K562 (cell line): ENCODE results near the gene BOLL. TPM values are rescaled to one million over a fixed set of nuclear protein-coding genes. Genes with fewer than 3 reads are reported as not detected.

Experiments
- FOXA3 ChIP-seq, 2 experiments: fragments of 450-650 bp in 1 of 2; sonication (generic) in 1 of 2; formaldehyde crosslinking; IDR thresholded peaks in 1 of 2; conservative IDR thresholded peaks in 1 of 2; 2 replicates each; pipeline versions ENCODE4 v1.4.0 to v1.8.0; 2020 to 2022; ENCODE audit warnings: mild to moderate bottlenecking in 2 of 2, missing genetic modification reagents in 1 of 2
- GABPA ChIP-seq: fragments of 200-800 bp; sonication (Bioruptor generic); conservative IDR thresholded peaks from 2 replicates; pipeline ENCODE4 v1.6.1; 2016; ENCODE audit warnings: low read depth, missing genetic modification characterization, missing compliant biosample characterization
- JUN ChIP-seq, 2 experiments: sonication (generic) in 1 of 2; formaldehyde crosslinking in 1 of 2; IDR thresholded peaks; 2 replicates each; pipeline versions ENCODE4 v1.6.1 to v1.8.0; 2012 to 2022; ENCODE audit warnings: borderline replicate concordance in 2 of 2, mild to moderate bottlenecking in 2 of 2, improper control_type of control experiment in 1 of 2, low read depth in 1 of 2, low read length in 1 of 2, missing genetic modification reagents in 1 of 2
- LARP7 ChIP-seq: fragments of 450-650 bp; IDR thresholded peaks from 2 replicates; pipeline ENCODE4 v1.6.1; 2016
- MXI1 ChIP-seq: IDR thresholded peaks from 2 replicates; pipeline ENCODE4 v1.6.1; 2011; ENCODE audit warnings: low read depth, mild to moderate bottlenecking, improper control_type of control experiment, low read length
- MYC ChIP-seq, 2 experiments: fragments of 250-450 bp in 1 of 2; sonication (Bioruptor Pico) in 1 of 2; IDR thresholded peaks; 2 replicates each; pipeline versions ENCODE4 v1.5.1 to v1.6.1; 2012 to 2021; ENCODE audit warnings: low read depth in 2 of 2, borderline replicate concordance in 1 of 2, improper control_type of control experiment in 1 of 2, low read length in 1 of 2, mild to moderate bottlenecking in 1 of 2, moderate library complexity in 1 of 2
- SAP30 ChIP-seq: fragments of 200-600 bp; sonication (generic); IDR thresholded peaks from 2 replicates; pipeline ENCODE4 v1.6.1; 2012; ENCODE audit warnings: borderline replicate concordance, low read depth, mild to moderate bottlenecking, moderate library complexity, low read length, control low read depth, inconsistent platforms; ENCODE audit not compliant: insufficient read depth, poor library complexity, severe bottlenecking
- SIN3A ChIP-seq, 2 experiments: fragments of 150-350 bp in 1 of 2; IDR thresholded peaks; 2 replicates each; pipeline ENCODE4 v1.6.1; 2011 to 2016; ENCODE audit warnings: borderline replicate concordance in 2 of 2, low read depth in 2 of 2, low read length in 2 of 2, mild to moderate bottlenecking in 2 of 2, moderate library complexity in 2 of 2; ENCODE audit not compliant: control insufficient read depth in 1 of 2
- SIX5 ChIP-seq, 2 experiments: IDR thresholded peaks; 2 replicates each; pipeline ENCODE4 v1.6.1; 2011; ENCODE audit warnings: low read length in 2 of 2, borderline replicate concordance in 1 of 2, low read depth in 1 of 2, mild to moderate bottlenecking in 1 of 2, moderate library complexity in 1 of 2; ENCODE audit not compliant: insufficient read depth in 1 of 2
- SOX6 ChIP-seq: fragments of 450-650 bp; IDR thresholded peaks from 2 replicates; pipeline ENCODE4 v1.6.1; 2014; ENCODE audit warnings: mild to moderate bottlenecking
- STAT5A ChIP-seq: IDR thresholded peaks from 2 replicates; pipeline ENCODE4 v1.6.1; 2012; ENCODE audit warnings: low read length, inconsistent platforms, borderline replicate concordance
- ZNF57 ChIP-seq: fragments of 450-650 bp; formaldehyde crosslinking; IDR thresholded peaks from 2 replicates; pipeline ENCODE4 v1.4.0; 2020; ENCODE audit warnings: mild to moderate bottlenecking, moderate library complexity
- polyA plus RNA-seq, 8 experiments: library from polyadenylated mRNA; depleted of rRNA in 4 of 8; stranded (reverse) in 5 of 8; unstranded in 3 of 8; fragments of >200 nt; fragmentation: Nextera tagmentation in 2 of 8; fragmentation: Illumina TruSeq in 1 of 8; extraction: Ambion mirVana in 2 of 8; extraction: Trizol in 1 of 8; gene quantifications; 2 replicates each; pipeline versions ENCODE4 v1.2.1 to v1.2.3, GENCODE V29; 2011 to 2014; ENCODE audit warnings: inconsistent platforms in 1 of 8, missing spikeins in 1 of 8
- total RNA-seq, 7 experiments: library from RNA; depleted of rRNA in 6 of 7; stranded (reverse); fragments of >200 nt in 6 of 7; fragmentation: Illumina TruSeq in 2 of 7; extraction: Trizol in 2 of 7; gene quantifications; 2 replicates each; pipeline versions ENCODE4 v1.2.1 to v1.2.3, GENCODE V29; 2011 to 2021; ENCODE audit warnings: low replicate concordance in 1 of 7
- TF ChIP-seq, protein P1 (sequence below): conservative IDR thresholded peaks from 2 replicates; pipeline ENCODE4 v1.6.1; 2011; ENCODE audit warnings: low read depth, mild to moderate bottlenecking, low read length; ENCODE audit not compliant: control insufficient read depth

Gene BOLL
- total and polyA plus RNA-seq, 9 of the 15 experiments (the other 6 are each of a cell fraction or from before 2014, with no cell fraction given) = 0.11 to 0.55 (median 0.19) TPM; not detected in 1

GRCh38 chr2:197705121-197705911, 79.8 kb downstream of the BOLL start, which contains the start of gene MARS2 (continued):
- TF ChIP-seq, protein P1, sequence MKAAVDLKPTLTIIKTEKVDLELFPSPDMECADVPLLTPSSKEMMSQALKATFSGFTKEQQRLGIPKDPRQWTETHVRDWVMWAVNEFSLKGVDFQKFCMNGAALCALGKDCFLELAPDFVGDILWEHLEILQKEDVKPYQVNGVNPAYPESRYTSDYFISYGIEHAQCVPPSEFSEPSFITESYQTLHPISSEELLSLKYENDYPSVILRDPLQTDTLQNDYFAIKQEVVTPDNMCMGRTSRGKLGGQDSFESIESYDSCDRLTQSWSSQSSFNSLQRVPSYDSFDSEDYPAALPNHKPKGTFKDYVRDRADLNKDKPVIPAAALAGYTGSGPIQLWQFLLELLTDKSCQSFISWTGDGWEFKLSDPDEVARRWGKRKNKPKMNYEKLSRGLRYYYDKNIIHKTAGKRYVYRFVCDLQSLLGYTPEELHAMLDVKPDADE = peak; percentile 34; the same call in 1 of the 2 replicates
- TF ChIP-seq SIN3A (IDR thresholded peaks at IDR 0.05; ENCODE audit: borderline replicate concordance in 2 of 2, control insufficient read depth in 1 of 2, low read depth in 2 of 2, low read length in 2 of 2) (peak; percentile 45 to 88; a peak in 2 of 4 replicates), MYC (IDR thresholded peaks at IDR 0.05; ENCODE audit: low read depth, low read length) (peak; percentile 93), MYC (CRISPR knock-in tag; IDR thresholded peaks at IDR 0.05; ENCODE audit: borderline replicate concordance, low read depth) (peak; percentile 63; the same call in 1 of the 2 replicates), ZNF57 (no peak), JUN (IDR thresholded peaks at IDR 0.05; ENCODE audit: borderline replicate concordance, low read depth, low read length) (no peak), JUN (CRISPR knock-in tag; IDR thresholded peaks at IDR 0.05; ENCODE audit: borderline replicate concordance) (peak; percentile 49; the same call in 1 of the 2 replicates), MXI1 (peak; percentile 90), SIX5 (IDR thresholded peaks at IDR 0.05; ENCODE audit: borderline replicate concordance in 1 of 2, insufficient read depth in 1 of 2, low read depth in 1 of 2, low read length in 2 of 2) (no peak), STAT5A (no peak), FOXA3 (CRISPR knock-in tag; conservative IDR thresholded peaks at IDR 0.05 in 1 of 2, IDR thresholded peaks at IDR 0.05 in 1 of 2) (0 out of 4 replicates have a peak, but pooled peaks of 1 of the 2 experiments have one; percentile 22), LARP7 (no peak), SOX6 (no peak), SAP30 (peak; percentile 97), GABPA (tag) (peak; percentile 70)
